Epithelial cell of proximal tubule (primary cell): Measurements from ENCODE around the gene ROCK2. TPM values are rescaled to one million over a fixed set of nuclear protein-coding genes. Genes with fewer than 3 reads are reported as not detected.

Experiments used
- DNase-seq: peaks from one replicate; pipeline ENCODE4 v3.0.0-alpha.2; 2011; ENCODE audit warnings: low read depth
- H3K4me3 ChIP-seq: 2 replicates; pipeline ENCODE4 v1.5.1; 2011; ENCODE audit warnings: low read depth, mild to moderate bottlenecking, low read length
- CTCF ChIP-seq: conservative IDR thresholded peaks from 2 replicates; pipeline ENCODE4 v1.5.1; 2012; ENCODE audit warnings: low read depth, mild to moderate bottlenecking, low read length
- total RNA-seq: library from RNA; depleted of rRNA; stranded (reverse); fragments of >200 nt; gene quantifications from 2 replicates; pipeline ENCODE4 v1.2.3, GENCODE V29; 2015

Gene ROCK2
- total RNA-seq, 1 donor from 2014 or later: 22.2 TPM

GRCh38 chr2:11152591-11152990, 191.8 kb downstream of the ROCK2 start:
- no peak for DNase-seq
- H3K4me3 ChIP-seq: no peak overlapping the region
- no peak for TF ChIP-seq CTCF

GRCh38 chr2:11147263-11147662, 197.2 kb downstream of the ROCK2 start:
- no peak for TF ChIP-seq CTCF
- H3K4me3 ChIP-seq: no peak overlapping the region
- no peak for DNase-seq

- no peak for DNase-seq
- no peak for TF ChIP-seq CTCF
- H3K4me3 ChIP-seq: no peak overlapping the region
Measured at GRCh38 chr2:11146076-11146475, 198.4 kb downstream of the ROCK2 start.

- TF ChIP-seq CTCF: no peak
- no peak for DNase-seq
- no peak overlapping the region for H3K4me3 ChIP-seq
Measured at GRCh38 chr2:11145350-11145749, 199.1 kb downstream of the ROCK2 start.

- TF ChIP-seq CTCF: no peak
- H3K4me3 ChIP-seq: no peak overlapping the region
- DNase-seq: no peak
Measured at GRCh38 chr2:11144738-11145079, 199.7 kb downstream of the ROCK2 start.

- TF ChIP-seq CTCF: no peak
- H3K4me3 ChIP-seq: no peak overlapping the region
- DNase-seq: no peak
Measured at GRCh38 chr2:11144077-11144737, 200.2 kb downstream of the ROCK2 start.

- H3K4me3 ChIP-seq: no peak overlapping the region
- TF ChIP-seq CTCF: no peak
- DNase-seq: no peak
Measured at GRCh38 chr2:11142987-11143386, 201.4 kb downstream of the ROCK2 start.
